ENCODE data around the gene RHOG. TPM values are rescaled to one million over a fixed set of nuclear protein-coding genes. Genes with fewer than 3 reads are reported as not detected.

The RHOG gene
- total and polyA plus RNA-seq, 2 experiments from 2014 or later = 18.0 to 36.9 TPM

DNA sequence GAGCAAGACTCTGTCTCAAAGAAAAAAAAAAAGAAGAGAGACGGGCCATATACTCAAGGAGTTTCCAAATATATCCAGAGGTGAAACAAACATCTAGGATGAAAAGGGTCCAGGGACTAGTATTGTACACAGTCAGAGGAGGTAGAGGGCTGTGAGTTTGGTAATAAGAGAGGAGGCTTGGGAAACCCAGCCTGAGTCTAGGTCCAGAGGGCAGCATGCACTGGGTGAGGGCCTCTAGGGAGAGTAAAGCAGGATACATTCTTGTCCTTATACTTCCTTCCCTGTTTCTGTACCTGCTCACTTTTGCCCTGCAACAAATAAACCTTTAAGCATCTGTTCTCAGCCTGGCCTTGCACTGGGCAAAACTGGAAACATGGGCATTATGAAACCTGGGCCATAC lies 46.2 kb upstream of the RHOG start:
- Histone ChIP-seq H3K79me2 (peaks cover 66% of the 10 kb centered on the region), H3K27ac (no peak overlapping the region), H2AFZ (no peak overlapping the region), H3K36me3 (replicated peaks; ENCODE audit: insufficient read depth, low read depth) (no peaks in the 10 kb centered on the region), H3K9me3 (ENCODE audit: low read depth) (no peaks in the 10 kb centered on the region), H3K4me3 (no peak overlapping the region), H3K27me3 (no peaks in the 10 kb centered on the region), H3K4me1 (ENCODE audit: insufficient read depth) (no peaks in the 10 kb centered on the region), H3K9me2 (replicated peaks; ENCODE audit: insufficient read depth) (no peaks in the 10 kb centered on the region), H3K4me2 (no peak overlapping the region), H4K20me1 (ENCODE audit: insufficient read depth, poor library complexity, severe bottlenecking) (no peaks in the 10 kb centered on the region)
- WGBS (ENCODE audit: low lambda C conversion rate, missing lambda C conversion rate) = 89% methylated on average over 1 of the region's 1 CpG
- TF ChIP-seq, protein P1, sequence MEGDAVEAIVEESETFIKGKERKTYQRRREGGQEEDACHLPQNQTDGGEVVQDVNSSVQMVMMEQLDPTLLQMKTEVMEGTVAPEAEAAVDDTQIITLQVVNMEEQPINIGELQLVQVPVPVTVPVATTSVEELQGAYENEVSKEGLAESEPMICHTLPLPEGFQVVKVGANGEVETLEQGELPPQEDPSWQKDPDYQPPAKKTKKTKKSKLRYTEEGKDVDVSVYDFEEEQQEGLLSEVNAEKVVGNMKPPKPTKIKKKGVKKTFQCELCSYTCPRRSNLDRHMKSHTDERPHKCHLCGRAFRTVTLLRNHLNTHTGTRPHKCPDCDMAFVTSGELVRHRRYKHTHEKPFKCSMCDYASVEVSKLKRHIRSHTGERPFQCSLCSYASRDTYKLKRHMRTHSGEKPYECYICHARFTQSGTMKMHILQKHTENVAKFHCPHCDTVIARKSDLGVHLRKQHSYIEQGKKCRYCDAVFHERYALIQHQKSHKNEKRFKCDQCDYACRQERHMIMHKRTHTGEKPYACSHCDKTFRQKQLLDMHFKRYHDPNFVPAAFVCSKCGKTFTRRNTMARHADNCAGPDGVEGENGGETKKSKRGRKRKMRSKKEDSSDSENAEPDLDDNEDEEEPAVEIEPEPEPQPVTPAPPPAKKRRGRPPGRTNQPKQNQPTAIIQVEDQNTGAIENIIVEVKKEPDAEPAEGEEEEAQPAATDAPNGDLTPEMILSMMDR (IDR thresholded peaks at IDR 0.05; ENCODE audit: poor library complexity) = no peak
- no peak for TF ChIP-seq EZH2 (IDR thresholded peaks at IDR 0.05; ENCODE audit: borderline replicate concordance)
- no peak for TF ChIP-seq EZH2phosphoT487 (IDR thresholded peaks at IDR 0.05; ENCODE audit: low read depth, severe bottlenecking, unreplicated experiment)
- no peak for DNase-seq (ENCODE audit: low spot score)

DNA sequence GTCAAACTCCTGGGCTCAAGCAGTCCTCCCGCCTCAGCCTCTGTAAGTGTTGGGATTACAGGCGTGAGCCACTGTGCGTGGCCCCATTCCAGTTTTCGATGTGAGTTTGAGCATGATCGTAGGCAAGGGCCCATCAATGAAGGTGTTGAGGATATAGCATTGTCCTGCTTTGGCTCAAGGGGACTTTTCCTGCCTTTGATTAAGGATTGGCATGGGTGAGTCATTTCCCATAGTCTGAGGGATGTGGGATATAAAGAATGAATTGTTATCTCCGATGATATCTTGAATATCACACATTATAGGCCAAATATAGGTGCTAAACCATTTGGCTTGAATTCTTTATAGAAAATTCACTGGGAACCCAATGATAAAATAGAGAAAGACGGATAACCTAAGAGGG lies 45.1 kb upstream of the RHOG start:
- WGBS (ENCODE audit: low lambda C conversion rate, missing lambda C conversion rate) = 98% methylated on average over 7 of the region's 7 CpGs
- Histone ChIP-seq H3K4me1 (ENCODE audit: insufficient read depth) (no peaks in the 10 kb centered on the region), H3K4me3 (no peak overlapping the region), H2AFZ (no peak overlapping the region), H4K20me1 (ENCODE audit: insufficient read depth, poor library complexity, severe bottlenecking) (no peaks in the 10 kb centered on the region), H3K79me2 (peaks cover 66% of the 10 kb centered on the region), H3K27ac (no peak overlapping the region), H3K4me2 (no peak overlapping the region), H3K36me3 (replicated peaks; ENCODE audit: insufficient read depth, low read depth) (no peaks in the 10 kb centered on the region), H3K9me2 (replicated peaks; ENCODE audit: insufficient read depth) (no peaks in the 10 kb centered on the region), H3K9me3 (ENCODE audit: low read depth) (no peaks in the 10 kb centered on the region), H3K27me3 (no peaks in the 10 kb centered on the region)
- no peak for DNase-seq (ENCODE audit: low spot score)
- TF ChIP-seq EZH2phosphoT487 (IDR thresholded peaks at IDR 0.05; ENCODE audit: low read depth, severe bottlenecking, unreplicated experiment) (no peak), EZH2 (IDR thresholded peaks at IDR 0.05; ENCODE audit: borderline replicate concordance) (no peak)
- TF ChIP-seq, protein P1 (IDR thresholded peaks at IDR 0.05; ENCODE audit: poor library complexity) = no peak

DNA sequence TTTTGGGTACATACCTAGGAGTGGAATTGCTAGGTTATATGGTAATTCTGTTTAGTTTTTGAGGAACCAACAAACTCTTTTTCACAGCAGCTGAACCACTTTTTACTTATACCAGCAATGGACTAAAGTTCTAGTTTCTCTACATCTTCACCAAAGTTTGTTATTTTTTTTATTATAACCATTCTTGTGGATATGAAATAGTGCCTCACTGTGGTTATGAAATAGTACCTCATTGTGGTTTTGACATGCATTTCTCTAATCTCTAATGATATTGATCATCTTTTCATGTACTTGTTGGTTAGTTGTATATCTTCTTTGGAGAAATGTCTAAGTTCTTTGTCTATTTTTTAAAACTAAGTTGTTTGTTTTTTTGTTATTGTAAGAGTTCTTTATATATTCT lies 41.9 kb upstream of the RHOG start:
- Histone ChIP-seq H3K4me3 (no peak overlapping the region), H3K4me2 (no peak overlapping the region), H4K20me1 (ENCODE audit: insufficient read depth, poor library complexity, severe bottlenecking) (no peaks in the 10 kb centered on the region), H3K27ac (no peak overlapping the region), H3K9me3 (ENCODE audit: low read depth) (no peaks in the 10 kb centered on the region), H3K27me3 (no peaks in the 10 kb centered on the region), H3K4me1 (ENCODE audit: insufficient read depth) (peaks cover 17% of the 10 kb centered on the region), H2AFZ (no peak overlapping the region), H3K79me2 (peaks cover 75% of the 10 kb centered on the region), H3K36me3 (replicated peaks; ENCODE audit: insufficient read depth, low read depth) (no peaks in the 10 kb centered on the region), H3K9me2 (replicated peaks; ENCODE audit: insufficient read depth) (no peaks in the 10 kb centered on the region)
- TF ChIP-seq EZH2 (IDR thresholded peaks at IDR 0.05; ENCODE audit: borderline replicate concordance) = no peak
- TF ChIP-seq, protein P1 (IDR thresholded peaks at IDR 0.05; ENCODE audit: poor library complexity) = no peak
- no peak for TF ChIP-seq EZH2phosphoT487 (IDR thresholded peaks at IDR 0.05; ENCODE audit: low read depth, severe bottlenecking, unreplicated experiment)
- no peak for DNase-seq (ENCODE audit: low spot score)

DNA sequence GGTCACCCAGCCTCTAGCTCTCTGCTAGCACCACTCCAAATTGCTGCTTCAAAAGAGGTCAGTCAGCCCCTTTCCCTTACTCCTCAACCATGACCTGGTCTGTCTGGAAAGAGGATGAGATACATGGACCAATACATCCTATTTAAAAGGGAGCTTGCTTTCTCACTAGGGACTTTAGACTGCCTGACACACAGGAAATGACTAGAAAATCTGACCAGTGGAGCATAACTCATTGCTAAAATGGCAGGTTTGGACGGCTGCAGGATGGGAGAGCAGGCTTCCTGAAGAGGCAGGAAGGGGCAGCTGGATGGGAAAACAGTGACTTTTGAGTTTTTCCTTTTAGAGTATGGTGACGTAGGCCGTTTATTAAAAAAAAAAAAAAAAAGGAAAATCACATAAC lies 40.0 kb upstream of the RHOG start:
- Histone ChIP-seq H3K79me2 (peaks cover 77% of the 10 kb centered on the region), H3K9me3 (ENCODE audit: low read depth) (no peaks in the 10 kb centered on the region), H4K20me1 (ENCODE audit: insufficient read depth, poor library complexity, severe bottlenecking) (no peaks in the 10 kb centered on the region), H3K9me2 (replicated peaks; ENCODE audit: insufficient read depth) (no peaks in the 10 kb centered on the region), H3K4me3 (no peak overlapping the region), H3K4me1 (ENCODE audit: insufficient read depth) (peaks cover 26% of the 10 kb centered on the region), H3K4me2 (peak overlapping the region; percentile 22), H3K27me3 (no peaks in the 10 kb centered on the region), H3K36me3 (replicated peaks; ENCODE audit: insufficient read depth, low read depth) (no peaks in the 10 kb centered on the region), H3K27ac (no peak overlapping the region), H2AFZ (no peak overlapping the region)
- no peak for DNase-seq (ENCODE audit: low spot score)
- no peak for TF ChIP-seq EZH2 (IDR thresholded peaks at IDR 0.05; ENCODE audit: borderline replicate concordance)
- TF ChIP-seq, protein P1 (IDR thresholded peaks at IDR 0.05; ENCODE audit: poor library complexity) = no peak
- TF ChIP-seq EZH2phosphoT487 (IDR thresholded peaks at IDR 0.05; ENCODE audit: low read depth, severe bottlenecking, unreplicated experiment) = no peak
- WGBS (ENCODE audit: low lambda C conversion rate, missing lambda C conversion rate) = 81% methylated on average over 3 of the region's 3 CpGs
